CD1c-positive myeloid dendritic cell (primary cell): ENCODE data around the gene NXT2.
"Not testable (repeated sequence)": the region's sequence is repeated elsewhere in the genome, so short reads cannot be mapped to it uniquely, and the experiment has no call there.

Source experiments
- DNase-seq: peaks from one replicate; pipeline ENCODE4 v3.0.0-alpha.2; 2016; ENCODE audit errors: extremely low spot score

NXT2 gene

DNA sequence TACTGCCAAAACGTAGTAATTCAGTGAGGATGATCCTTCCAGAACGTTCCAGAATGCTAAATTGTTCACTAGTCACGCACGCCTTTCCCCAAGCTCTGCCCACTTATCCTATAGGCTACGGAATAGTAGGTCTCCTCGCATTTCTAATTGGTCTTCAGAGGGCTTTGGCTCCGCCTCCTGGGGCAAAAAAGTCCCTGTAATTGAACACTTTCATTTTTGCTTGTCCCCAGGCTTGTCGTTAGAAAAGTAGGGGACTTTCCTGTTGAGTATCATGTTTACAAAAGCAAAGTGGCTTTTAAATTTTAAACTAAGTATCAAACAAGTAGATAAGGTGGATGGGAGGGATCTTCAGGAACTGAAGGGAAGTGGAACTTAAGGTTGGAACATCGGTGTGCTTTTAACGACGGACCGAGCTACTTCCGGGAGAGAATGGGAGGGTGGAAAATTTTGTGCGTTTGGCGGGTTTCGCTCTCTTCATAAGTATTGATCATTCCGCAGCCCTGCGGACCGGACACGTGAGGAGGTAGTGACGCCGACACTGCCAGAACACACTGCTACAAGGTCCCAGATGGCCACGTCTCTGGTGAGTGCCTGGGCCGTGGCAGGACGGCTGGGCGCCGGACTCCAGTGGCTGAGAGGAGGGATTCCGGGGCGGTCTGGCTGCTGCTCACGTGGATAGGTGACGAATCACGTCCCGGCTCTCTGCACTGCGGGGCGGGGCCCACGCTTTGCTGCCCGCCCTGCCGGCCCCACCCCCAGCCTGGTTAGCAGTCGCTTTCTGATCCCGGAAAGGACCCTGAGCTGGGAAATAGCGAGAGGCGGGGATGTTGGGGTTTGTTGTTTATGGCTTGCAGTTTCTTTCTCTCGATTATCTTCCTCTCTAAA, at the start of gene NXT2:
Gene NXT2 (plus strand): TSS at position 406 of the 885 bp plus-strand sequence. CDS start 163 bp downstream, at position 569.
- peak; percentile 89 for DNase-seq

DNA sequence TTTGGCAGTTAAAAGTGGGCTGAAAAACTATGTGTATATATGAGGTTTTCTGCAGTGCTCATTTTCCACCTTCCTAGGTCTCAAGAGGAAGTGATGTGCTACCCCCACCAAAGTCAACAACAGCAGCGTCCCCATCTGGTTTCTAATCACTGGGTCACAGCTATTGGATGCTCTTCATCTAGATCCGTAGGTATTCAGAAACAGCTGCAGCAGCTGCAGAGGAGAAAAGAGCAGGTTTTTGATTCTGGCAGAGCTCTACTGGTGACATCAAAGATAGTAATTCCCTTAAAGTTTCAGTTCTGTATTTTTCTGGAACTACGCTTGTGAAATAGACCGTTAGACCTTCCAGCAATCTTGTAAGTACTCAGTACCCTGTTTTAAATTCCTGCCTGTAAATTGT, 49.0 kb upstream of the NXT2 start:
- peak; percentile 69 for DNase-seq

DNA sequence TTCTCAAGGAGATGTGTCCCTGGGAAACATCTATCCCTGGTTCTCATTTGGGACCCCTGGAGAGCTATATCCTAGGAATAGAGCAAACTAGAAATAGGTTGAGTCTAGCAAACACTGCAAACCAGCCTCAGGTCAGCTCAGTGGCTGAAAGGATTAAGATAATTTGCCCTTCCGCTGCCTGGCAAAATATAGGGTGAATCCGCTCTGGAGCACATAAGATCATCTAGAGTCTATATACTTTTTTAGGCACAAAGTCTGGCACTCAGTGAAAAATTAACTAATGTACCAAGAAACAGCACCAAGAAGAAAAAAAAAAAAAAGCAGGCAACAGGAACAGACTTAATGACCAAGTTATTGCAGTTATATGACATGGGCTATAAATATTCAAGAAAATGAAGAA, 47.5 kb upstream of the NXT2 start:
- DNase-seq: no peak

DNA sequence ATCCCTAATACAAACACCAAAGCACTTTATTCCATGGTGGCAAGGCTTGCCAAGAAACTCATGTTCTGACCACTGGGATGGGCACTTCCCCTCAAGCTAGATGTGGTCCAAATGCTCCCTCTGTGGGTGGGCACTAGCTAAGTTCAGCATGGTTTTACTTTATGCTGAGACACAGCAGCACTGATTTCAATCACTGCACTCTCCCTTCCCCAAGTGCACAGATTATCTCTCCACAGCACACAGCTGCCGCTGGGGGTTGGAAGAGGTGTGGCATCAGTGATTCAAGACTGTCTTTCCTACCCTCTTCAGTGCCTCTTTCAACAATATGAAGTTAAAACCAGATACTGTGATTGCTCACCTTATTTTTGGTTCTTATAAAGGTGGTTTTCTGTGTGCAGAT, 38.2 kb upstream of the NXT2 start:
- no peak for DNase-seq

DNA sequence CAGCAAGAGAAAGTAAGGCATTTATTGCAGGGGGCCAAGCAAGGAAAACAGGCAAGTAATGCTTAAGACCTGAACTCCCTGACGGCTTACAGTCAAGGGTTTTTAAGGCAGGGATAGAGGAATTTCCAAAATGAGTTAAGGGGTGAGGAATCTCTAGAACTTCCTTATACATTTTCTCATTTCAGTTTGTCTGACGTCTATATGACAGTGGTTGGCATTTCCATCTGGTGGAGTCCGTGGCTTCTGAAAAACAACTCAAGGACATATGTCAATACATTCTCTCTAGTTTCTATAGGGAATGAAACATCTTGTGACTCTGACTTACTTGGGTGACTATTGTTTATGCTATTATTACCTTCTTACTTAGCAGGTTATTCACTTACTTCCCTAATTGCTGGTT, 35.5 kb upstream of the NXT2 start:
- DNase-seq: peak; percentile 1

DNA sequence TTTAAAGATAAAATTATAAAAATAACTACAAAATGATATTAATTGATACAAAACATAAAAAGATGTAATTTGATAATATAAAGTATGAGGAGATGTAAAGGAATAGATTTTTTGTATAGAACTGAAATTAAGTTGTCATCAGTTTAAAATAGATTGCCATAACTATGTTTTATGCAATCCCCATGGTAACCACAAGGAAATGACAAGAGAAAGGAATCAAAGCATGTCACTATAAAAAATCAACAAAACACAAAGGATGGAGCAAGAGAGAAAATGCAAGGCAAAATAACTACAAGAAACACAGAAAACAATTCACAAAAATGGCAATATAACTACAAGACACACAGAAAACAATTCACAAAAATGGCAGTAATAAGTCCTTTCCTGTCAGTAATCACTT, 27.7 kb upstream of the NXT2 start:
- no peak for DNase-seq

DNA sequence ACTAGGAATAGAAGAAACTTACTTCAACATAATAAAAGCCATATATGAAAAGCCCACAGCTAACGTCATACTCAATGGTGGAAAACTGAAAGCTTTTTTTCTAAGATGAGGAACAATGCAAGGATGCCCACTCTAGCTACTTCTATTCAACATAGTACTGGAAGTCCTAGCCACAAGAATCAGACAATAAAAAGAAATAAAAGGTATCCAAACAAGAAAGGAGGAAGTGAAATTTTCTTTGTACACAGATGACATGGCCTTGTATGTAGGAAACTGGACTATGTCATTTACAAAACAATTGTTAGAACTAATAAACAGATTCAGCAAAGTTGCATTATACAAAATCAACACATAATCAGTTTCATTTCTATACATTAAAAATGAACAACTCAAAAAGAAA, 25.5 kb upstream of the NXT2 start:
- peak; percentile 1 for DNase-seq

DNA sequence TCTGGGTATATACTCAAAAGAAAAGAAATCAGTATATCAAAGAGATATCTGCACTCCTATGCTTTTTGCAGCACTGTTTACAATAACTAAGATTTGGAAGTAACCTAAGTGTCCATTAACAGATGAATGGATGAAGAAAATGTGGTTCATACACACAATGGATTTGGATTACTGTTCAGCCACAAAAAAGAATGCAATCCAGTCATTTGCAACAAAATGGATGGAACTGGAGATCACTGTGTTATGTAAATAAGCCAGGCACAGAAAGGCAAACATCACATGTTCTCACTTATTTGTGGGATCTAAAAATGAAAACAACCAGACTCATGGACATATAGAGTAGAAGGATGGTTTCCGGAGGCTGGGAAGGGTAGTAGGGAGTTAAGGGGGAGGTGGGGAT, 17.6 kb upstream of the NXT2 start:
- DNase-seq: no peak

DNA sequence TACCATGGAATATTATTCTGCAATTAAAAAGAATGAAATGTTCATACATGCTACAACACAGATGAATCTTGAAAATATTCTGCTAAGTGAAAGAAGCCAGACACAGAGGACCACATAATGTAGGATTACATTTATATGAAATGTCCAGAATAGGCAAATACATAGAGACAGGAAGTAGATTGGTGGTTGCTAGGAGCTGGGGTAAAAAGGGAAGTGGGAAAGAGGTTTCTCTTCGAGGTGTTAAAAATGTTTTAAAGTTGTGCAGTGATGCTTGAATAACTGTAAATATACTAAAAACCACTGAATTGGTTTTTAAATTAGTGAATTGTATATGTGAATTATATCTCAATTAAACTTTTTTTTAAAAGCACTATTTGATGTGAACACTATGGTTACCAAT, 3.6 kb upstream of the NXT2 start:
- DNase-seq: peak; percentile 43

DNA sequence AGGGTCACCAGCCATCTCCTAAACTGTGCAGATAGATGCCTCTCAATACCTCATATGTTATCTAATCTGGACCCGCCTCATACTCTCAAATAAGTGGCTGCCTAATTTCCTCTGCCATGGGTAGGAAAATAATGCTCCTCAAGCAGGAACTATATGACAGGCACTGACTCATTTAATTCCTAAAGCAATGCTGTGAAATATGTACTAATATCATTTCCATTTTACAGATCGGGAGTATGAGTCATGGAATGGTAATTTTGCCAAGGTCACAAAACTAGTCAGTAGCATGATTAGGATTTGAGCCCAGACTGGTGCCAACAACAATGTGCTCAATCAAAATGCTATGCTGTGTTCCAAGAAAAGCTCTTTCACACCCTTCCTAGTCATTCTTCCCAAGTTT, 3.0 kb upstream of the NXT2 start:
- peak; percentile 44 for DNase-seq

DNA sequence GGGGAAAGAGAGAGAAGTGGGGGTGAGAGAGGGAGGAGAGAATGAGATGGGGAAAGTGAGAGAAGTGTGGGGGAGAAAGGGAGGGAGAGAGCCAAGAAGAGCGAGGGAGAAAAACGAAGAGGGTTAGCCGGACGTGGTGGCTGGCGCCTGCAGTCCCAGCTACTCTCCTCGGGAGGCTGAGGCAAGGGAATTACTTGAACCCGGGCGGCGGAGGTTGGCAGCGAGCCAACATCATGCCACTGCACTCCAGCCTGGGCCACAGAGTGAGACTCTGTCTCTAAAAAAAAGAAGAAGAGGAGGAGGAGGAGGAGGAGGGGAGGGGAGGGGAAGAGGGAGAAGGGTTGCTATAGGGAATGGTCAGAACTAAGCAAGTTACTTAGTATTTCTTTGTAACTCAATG, 1.7 kb upstream of the NXT2 start:
- DNase-seq: no peak

DNA sequence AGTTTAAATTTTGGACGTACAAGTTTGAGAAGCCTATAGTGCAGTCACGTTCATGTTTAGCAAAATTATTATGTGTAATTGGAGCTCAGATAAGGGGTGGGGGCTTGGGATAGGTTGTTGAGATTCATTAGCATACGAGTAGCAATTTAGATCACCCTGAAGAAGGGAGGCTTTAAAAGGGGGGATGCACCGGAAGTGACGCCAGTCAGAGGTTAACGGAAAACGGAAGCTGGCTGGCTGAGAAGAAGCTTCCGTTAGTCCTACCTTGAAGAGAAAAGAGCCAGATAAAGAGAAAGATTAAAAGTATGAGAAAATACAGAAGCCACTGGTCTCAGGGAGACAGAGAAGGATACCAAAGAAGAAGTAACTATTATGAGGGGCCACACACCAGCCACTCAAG, 1.1 kb upstream of the NXT2 start:
- DNase-seq: no peak

DNA sequence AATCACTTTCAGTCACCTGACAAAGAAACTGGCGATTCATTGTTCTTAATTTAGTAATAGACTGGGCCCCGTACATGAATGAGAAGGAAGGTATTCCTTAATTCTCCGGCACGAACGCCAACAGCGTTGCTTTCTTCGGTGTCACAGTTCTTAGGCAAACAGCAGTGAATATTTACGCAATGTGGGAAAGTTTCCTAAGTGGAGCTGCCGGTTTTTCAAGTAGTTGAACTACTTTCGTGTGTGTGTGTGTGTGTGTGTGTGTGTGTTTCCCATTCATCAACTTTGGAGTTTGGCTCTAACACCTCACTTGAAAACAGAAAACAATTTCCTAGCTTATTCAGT, 651 bp downstream of the NXT2 start:
- peak; percentile 73 for DNase-seq

DNA sequence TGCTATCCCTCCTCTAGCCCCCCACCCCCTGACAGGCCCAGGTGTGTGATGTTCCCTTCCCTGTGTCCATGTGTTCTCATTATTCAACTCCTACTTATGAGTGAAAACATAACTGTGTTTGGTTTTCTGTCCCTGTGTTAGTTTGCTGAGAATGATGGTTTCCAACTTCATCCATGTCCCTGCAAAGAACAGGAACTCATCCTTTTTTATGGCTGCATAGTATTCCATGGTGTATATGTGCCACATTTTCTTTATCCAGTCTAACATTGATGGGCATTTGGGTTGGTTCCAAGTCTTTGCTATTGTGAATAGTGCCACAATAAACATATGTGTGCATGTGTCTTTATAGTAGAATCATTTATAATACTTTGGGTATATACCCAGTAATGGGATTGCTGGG, 2.4 kb downstream of the NXT2 start:
- DNase-seq: not testable (repeated sequence)

DNA sequence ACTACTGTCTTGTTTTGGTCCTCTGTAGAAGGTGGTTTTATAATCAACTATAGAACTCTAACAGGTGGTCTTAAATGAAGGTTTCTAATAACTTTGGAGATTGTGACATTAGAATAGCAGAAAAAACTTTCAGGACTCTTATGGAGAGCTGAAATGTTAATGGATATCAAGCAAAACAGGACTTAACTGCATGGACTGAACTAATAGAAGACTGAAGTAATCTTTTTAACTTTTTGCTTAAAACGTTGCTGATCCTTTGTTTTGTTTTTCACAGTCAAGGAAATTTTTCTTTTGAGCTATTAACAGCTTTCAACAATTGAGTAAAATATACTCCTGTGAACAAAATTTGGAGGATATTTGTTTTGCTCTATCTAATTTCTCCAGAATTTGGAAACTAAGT, 17.2 kb downstream of the NXT2 start:
- no peak for DNase-seq

DNA sequence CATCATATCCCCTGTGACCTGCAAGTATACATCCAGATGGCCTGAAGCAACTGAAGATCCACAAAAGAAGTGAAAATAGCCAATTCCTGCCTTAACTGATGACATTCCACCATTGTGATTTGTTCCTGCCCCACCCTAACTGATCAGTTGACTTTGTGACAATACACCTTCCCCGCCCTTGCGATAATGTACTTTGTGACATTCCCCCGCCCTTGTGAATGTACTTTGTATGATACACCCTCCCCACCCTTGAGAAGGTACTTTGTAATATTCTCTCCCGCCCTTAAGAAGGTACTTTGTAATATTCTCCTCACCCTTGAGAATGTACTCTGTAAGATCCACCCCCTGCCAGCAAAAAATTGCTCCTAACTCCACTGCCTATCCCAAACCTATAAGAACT, 39.4 kb downstream of the NXT2 start:
- not testable (repeated sequence) for DNase-seq

DNA sequence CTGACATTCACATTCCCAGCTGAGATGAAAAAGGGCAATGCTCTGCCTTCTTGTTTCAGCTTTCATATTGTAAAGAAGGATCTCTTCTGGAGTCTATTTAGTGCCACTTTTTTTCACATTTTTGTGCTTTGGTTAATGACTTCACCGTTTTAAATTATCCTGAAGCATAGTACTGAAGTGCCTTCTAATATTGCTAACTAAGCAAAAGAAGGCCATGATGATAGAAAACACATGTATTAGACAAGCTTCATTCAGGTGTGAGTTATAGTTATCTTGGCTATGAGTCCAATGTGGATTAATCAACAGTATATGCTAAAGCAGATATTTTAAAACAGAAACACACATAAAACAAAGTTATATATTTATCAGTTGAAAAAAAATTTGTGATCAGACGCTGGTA, 40.4 kb downstream of the NXT2 start:
- DNase-seq: no peak

DNA sequence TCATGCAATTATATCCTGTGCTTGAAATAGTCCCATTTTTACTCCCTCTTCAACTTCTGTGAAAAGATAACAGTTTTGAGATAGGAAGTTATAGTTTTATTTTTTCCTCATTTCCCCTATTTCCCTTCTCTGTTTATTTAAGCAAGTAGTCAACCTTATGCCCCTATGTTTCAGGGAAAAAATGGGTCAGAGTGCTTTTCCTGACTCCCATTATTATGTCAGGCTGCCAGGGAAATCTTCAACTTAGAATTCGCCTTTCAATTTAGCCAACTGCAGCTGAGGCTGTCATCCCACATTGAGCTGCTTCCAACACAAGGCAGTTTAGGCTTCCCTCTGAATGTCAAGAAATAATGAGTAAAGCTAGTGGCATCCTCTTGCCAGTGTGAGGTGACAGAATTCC, 42.3 kb downstream of the NXT2 start:
- no peak for DNase-seq

DNA sequence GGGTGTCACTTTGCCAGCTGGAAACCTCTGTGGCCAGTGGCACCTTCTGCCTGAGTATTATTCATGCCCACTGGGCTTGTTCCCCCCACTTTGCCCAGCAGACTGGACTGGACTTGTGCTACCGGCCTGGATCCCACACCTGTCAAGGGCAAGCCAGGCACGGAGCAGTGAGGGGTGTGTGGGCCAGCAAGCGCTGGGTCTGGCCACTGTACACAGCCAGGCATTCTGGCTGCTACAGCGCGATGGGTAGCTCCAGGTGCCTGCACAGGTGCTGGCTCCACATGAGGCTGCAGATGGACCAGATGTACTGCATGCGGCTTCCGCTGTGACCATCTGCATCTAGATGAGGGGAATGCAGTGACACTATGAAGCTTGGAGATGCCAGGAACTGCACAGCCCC, 48.8 kb downstream of the NXT2 start:
- DNase-seq: no peak

DNA sequence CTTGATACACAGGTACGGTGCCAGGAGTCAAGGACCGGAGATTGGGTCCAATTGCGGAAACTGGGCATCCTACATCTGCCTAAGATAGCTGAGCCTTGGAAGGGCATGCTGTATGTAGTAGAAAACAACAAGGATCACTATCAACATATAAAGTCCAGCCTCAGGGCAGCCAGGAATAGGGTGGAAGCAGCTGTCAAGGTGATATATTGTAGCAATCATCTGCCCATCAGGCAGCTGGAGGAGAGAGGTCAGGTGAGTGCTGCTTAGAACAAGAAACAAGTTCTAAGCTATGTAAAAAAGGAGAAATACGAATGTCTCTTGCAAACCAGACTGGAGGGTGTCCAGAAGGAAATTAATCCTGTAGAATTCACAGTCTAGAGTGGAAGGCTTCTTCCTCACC, 53.5 kb downstream of the NXT2 start:
- no peak for DNase-seq
